Activated CD8-positive, alpha-beta memory T cell treated with anti-CD3 and anti-CD28 coated beads, Interleukin-2, amount 50 U/mL, for 24 hours (primary cell): ENCODE data around the gene XRCC6.
"Not testable (repeated sequence)": the region's sequence is repeated elsewhere in the genome, so short reads cannot be mapped to it uniquely, and the experiment has no call there.

Source experiments
- DNase-seq: peaks from one replicate; pipeline ENCODE4 v3.0.0-alpha.2; 2020; ENCODE audit errors: extremely low read depth

Gene XRCC6

DNA sequence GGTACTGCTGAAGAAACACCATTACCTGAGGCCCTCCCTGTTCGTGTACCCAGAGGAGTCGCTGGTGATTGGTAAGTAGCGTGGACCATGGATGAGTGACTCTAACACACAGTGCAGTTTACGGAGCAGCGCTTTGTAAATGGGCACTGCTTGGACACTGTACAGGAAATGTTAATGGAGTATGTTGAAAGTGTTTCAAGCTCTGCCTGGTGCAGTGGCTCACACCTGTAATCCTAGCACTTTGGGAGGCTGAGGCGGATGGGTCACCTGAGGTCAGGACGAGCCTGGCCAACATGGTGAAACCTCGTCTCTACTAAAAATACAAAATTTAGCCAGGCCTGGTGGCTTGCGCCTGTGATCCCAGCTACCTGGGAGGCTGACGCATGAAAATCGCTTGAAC, 29.7 kb downstream of the XRCC6 start:
- DNase-seq, result no peak

DNA sequence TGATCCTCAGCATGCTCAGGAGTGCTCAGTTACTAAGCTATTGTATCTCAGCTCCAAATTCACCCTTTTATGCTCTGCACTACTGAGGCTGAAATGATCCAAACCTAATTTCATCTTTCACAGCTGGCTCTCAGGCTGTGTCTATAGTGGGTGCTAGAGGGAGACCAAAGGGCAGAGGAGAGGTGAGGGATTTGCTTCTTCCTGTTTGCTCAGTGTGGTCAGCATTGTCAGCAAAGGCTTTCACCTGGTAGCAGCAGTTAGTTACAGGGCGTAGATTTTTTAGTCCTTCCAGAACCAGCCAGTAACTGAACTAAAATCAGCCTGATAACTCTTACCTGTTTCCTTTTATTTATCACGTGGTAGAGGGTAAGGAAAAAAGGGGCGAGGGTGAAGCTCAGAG, 33.2 kb downstream of the XRCC6 start:
- DNase-seq, result no peak

DNA sequence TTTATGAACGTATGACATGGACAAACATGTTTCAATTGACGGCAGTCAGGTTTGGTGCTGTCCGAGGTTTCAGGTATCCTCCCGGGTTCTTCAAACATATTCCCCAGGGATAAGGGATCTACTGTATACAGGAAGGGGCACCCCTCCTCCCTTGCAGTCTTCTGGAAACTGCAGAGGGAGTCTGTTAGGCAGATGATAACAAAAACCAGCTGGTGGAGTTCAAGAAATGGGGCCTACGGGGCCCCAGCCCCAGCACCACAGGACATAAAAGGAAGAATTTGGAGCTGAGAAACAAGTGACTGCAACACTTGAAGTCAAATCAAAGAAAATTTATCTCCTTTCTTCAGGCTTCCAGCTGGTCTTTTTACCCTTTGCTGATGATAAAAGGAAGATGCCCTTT, 35.5 kb downstream of the XRCC6 start:
- DNase-seq, result no peak

DNA sequence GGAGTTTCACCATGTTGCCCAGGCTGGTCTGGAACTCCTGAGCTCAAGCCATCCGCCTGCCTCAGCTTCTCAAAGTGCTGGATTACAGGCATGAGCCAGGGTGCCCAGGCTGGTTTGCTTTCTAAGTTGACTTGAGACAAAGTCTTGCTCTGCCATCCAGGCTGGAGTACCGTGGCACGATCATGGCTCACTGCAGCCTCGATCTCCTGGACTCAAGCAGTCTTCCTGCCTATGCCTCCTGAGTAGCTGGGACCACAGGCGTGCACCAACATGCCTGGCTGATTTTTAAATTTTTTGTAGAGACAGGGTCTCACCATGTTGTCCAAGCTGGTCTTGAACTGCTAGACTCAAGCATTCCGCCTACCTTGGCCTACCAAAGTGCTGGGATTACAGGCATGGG, 36.6 kb downstream of the XRCC6 start:
- DNase-seq, result no peak

DNA sequence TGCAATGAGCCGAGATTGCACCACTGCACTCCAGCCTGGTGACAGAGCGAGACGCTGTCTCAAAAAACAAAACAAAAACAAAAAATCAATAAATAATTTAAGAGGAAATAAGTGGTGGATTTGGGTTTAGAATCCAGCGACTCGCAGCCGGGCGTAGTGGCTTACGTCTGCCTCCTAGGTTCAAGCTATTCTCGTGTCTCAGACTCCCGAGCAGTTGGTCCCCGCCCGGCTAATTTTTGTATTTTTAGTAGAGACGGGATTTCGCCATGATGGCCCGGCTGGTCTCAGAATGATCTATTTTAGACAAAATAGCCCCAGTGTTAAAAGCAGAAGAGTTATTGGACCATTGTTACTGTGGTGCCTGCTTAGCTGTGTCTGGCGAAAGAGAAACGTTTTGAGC, 37.8 kb downstream of the XRCC6 start:
- no peak for DNase-seq

DNA sequence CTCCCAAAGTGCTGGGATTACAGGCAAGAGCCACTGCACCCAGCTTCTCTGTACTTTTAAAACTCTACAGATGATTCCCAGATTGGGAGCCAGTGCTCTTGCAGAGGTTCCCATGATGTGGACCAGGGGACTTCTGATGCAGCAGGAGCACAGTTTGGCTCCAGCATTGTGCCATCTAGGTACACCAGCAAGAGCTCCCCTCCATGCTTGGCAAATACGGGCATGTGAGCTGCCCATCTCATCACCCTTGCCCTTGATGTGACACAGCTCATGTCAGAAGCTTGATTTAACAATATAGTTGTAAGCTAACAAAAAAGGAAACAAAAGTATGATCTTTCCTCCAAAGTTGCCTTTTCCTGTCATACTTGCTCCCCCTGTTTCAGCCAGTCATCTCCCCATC, 38.8 kb downstream of the XRCC6 start:
- no peak for DNase-seq

DNA sequence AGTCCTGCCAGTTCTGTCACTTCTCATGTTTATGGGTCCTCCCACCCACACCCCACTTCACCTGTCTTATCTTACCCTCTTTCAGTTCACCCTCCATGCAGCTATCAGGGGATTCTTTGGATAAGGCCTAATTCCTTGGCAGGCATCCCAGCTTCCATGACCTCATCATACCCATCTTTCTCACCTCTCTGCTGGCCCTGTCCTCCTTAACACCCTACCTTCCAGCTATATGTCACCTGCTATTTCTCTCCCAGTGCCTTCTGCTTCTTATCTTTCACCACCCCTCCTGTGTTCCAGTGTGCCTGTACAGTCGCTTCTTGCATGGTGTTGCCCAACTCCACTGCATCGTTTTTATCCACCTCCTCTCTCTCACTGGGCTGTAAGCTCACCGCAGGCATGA, 39.3 kb downstream of the XRCC6 start:
- no peak for DNase-seq

DNA sequence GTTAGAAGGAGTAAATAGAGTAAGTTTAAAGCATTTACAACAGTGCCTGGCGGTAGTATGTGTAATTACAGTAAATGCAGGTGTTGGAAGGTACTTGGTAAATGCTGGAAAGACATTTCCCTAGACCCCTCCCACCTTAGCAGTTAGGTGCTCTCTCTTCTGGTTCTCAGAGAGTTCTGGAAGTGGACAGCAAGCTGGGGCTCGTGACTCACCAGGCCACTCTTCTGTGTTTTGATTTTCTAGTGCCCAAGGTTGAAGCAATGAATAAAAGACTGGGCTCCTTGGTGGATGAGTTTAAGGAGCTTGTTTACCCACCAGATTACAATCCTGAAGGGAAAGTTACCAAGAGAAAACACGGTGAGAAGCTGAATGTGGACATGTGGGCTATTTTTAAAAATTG, 40.0 kb downstream of the XRCC6 start:
- no peak for DNase-seq

DNA sequence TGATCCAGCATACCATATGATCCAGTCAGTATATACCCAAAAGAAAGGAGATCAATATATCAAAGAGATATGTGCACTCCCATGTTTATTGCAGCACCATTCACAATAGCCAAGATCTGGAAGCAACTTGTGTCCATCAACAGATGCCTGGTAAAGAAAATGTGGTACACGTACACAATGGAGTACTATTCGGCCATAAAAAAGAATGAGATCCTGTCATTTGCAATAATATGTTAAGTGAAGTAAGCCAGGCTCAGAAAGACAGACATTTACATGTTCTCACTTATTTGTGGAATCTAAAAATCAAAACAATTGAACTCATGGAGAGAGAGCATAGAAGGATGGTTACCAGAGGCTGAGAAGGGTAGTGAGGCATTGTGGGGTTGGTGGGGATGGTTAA, 40.6 kb downstream of the XRCC6 start:
- no peak for DNase-seq

DNA sequence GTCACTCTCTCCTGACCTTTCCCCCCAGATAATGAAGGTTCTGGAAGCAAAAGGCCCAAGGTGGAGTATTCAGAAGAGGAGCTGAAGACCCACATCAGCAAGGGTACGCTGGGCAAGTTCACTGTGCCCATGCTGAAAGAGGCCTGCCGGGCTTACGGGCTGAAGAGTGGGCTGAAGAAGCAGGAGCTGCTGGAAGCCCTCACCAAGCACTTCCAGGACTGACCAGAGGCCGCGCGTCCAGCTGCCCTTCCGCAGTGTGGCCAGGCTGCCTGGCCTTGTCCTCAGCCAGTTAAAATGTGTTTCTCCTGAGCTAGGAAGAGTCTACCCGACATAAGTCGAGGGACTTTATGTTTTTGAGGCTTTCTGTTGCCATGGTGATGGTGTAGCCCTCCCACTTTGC, 42.5 kb downstream of the XRCC6 start:
- DNase-seq, result not testable (repeated sequence)

DNA sequence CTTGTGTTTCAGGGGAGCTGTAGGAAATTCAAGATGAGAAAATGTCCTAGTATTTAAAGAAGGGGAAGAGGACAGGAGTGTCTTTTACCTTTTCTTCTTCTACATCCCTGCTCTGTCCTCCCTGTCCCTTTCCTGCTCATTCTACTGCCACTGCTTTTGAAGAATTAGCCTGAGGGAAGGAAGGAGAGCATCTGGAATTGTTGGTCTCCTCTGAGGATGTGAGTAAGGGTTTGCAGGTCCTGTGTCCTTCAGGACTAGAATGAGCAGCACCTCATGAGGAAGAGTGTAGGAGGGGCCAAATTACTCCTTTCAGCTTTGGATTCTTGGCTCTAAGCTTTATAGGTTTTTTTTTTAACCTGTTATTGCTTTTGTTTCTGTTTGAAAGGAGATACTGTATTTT, 43.4 kb downstream of the XRCC6 start:
- no peak for DNase-seq

DNA sequence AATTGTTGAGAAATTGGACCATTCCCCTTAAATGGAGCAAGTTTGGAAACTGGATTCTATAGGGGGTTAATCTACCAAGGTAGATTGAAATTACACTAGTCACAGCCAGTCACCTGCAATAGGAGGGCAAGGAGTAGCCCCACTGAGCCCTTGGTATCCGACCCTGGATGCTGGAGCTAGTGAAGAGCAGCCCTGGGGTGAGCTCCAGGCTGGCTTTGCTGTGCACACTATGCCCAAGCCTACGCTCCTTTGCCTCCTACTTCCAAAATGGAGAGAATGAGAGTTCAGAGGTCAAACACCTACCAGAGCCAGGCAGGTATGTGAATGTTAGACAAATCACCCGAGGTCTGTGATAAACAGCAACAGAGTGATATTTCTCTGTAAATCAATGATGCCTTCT, 43.9 kb downstream of the XRCC6 start:
- DNase-seq, result no peak

DNA sequence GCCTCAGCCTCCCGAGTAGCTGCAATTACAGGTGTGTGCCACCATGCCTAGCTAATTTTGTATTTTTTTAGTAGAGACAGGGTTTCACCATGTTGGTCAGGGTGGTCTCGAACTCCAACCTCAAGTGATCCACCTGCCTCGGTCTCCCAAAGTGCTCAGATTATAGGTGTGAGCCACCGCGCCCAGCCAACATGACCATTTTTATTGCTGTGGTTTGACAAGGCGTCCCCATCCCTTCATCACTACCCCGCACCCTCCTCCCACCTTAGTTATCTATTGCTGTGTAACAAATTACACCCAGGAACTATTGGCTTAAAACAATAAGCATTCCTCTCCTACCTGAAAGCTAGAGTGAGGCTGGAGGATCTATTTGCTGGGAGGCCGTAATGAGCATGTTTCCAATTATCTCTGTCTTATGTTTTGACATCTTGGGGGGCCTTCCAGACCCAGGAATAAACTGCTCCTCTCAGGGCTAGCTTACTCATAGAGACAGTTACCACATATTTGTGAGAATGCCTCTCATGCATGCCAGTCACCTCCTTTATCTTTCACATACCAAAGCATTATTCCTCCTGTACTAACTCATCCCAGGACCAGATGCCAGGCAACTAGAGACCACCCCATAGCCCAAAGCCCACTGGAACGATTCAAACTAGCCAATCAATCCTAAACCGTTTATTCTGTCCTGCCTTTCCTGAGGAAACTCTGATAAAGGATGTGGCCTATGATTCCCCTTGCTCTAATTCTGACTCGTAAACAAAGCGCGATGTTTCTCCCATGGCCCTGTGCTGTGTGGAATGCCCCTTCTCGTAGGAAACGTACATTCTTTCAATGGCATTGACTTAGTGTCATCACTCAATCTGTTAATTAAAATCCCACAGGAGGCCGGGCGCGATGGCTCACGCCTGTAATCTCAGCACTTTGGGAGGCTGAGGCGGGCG, 48.1 kb downstream of the XRCC6 start:
- DNase-seq, result no peak

DNA sequence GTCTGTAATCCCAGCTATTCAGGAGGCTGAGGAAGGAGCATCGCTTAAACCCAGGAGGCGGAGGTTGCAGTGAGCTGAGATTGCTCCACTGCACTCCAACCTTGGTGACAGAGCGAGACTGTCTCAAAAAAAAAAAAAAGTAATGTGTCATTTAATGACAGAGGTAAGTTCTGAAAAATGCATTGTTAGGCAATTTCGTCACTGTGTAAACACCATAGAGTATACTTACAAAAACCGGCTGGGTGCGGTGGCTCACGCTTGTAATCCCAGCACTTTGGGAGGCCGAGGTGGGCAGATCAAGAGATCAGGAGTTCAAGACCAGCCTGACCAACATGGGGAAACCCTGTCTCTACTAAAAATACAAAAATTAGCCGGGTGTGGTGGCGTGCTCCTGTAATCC, 51.0 kb downstream of the XRCC6 start:
- DNase-seq, result not testable (repeated sequence)

DNA sequence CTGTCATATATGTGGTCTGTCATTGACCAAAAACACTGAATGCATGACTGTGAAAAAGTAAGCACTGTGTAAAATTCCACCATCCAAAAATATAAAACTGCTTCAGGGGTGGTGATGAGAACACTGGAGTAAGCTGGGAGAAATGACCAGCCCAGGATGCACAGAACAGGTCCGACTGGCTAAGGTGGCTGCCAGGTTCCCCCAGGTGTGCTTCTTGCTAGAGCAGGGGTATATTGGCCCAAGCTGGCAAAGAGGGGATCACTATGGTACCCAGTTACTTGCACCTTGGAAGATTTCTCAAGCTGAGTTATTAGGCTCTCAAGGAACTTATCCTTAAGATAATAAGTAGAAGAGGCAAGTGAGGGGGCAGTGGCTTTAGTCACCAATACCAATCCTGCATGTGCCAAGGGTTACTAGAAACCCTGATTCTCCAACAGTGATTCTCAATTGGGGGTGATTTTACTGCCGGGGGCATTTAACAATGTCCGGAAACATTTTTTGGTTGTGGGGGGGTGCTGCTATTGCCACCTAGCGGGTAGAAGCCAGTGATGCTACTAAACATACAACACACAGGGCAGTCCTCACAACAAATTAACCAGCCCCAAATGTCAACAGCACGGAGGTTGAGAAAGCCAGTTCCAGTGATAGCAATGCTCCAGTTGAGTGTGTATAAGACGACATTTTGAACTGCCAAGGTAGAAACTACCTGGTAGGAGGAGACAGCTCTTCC, 51.9 kb downstream of the XRCC6 start:
- DNase-seq, result no peak

DNA sequence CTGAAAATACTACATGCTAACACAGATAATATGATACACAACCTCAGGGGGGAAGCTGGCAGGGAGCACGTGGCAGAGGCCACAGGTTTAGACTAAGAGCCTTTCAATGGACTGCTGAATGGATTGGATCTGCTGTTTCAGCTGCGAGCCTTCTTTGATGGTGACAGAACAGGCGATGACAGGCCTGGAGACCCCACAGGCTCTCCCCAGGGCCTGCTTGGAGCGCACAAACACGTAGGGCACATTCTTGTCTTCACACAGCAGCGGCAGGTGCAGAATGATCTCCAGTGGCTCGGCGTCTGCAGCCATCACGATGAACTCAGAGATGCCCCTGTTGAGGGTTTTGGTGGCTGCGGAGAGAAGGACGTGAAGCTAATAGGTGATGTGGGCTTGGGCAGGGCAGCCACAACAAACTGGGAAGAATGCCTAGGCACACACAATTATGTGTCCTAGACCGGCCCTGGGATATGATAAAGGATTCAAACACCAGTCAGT, 53.8 kb downstream of the XRCC6 start:
- DNase-seq, result no peak

DNA sequence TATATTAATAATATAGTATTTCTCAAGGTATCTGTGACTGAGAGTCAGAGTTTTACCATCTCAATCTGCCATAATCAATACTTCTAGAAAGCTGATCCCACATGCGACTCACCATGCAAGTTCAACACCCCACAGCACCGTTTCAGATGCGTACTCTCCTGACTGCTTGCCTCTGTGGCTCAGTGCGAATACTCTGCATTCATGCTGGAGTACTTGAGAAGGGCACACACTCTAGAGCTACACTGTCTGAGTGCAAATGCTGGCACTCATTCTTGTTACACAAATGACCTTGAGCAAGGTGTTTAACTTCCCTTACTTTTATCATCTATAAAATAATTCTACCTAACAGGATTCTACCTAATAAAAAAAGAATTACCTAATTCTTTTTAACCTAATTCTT, 55.0 kb downstream of the XRCC6 start:
- no peak for DNase-seq

DNA sequence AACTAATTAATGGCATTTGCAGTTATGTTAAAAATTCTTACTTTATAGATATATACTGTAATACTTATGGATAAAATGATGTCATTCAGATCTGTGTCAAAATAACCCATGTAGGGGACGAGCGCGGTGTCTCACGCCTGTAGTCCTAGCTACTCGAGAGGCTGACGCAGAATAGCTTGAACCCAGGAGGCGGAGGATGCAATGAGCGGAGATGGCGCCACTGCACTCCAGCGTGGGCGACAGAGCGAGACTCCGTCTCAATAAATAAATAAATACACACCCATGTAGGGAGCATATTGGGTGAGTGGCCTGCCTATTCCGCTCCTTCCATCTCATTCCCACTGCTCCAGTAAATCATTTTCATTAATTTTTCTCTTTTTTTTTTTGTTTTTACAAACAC, 60.5 kb downstream of the XRCC6 start:
- no peak for DNase-seq

DNA sequence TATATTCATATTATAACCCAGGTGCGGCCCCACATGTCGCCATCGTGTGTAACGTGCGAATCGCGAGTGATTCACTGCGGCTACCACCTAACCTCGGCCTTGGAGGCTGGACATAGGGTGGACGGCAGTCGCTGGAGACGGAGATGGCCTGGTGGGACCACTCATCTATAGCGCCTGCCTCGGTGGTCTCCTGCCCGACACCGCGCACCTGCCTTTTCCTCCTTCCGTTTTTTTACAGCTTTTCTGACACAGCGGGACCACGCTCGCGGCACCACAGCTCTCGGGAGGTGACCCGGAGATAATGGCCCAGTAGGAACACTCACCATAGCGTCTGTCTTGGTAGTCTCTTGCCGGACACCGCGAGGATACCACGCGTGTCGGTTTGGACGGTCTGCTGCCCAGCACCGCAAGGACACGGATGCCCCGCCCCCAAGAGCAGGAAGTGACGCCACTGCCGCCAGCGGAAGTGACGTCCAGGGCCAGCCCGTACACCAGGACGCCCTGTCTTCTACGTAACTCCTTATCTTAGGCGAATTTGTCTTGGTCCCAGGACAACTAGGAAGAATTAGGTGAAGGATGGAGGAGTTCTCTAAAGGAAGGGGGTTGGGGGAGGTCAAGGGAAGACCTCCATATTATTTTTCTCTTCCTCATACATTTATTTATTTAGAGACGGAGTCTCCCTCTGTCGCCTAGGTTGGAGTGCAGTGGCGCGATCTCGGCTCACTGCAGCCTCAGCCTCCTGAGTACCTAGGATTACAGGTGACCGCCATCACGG, 61.1 kb downstream of the XRCC6 start:
- DNase-seq, result peak; percentile 82

DNA sequence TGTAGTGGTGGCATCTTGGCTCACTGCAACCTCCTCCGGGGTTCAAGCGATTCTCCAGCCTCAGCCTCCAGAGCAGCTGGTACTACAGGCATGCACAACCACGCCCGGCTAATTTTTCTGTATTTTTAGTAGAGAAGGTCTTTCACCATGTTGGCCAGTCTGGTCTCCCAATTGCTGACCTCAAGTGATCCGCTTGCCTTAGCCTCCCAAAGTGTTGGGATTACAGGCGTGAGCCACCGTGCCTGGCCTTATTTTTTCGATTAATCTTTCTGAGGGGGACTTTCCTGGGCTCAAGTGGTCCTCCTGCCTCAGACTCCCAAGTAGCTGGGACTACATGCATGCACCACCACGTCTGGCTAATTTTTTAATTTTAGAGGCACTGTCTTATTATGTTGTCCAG, 62.0 kb downstream of the XRCC6 start:
- no peak for DNase-seq

DNA sequence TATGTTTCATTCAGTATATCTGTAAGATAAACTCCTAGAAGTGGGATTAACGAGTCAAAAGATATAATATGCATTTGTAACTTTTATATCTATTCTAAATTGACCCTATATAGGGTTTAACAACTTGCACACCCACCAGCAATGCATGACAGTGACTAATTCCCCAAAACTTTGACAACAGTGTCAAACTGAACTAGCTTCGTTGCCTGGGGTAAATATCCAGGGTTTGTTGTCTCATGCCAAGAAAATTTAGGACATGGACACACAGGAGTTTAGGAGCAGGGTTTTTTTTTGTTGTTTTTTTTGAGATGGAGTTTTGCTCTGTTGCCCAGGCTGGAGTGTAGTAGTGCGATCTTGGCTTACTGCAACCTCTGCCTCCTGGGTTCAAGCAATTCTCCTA, 62.5 kb downstream of the XRCC6 start:
- DNase-seq, result no peak

DNA sequence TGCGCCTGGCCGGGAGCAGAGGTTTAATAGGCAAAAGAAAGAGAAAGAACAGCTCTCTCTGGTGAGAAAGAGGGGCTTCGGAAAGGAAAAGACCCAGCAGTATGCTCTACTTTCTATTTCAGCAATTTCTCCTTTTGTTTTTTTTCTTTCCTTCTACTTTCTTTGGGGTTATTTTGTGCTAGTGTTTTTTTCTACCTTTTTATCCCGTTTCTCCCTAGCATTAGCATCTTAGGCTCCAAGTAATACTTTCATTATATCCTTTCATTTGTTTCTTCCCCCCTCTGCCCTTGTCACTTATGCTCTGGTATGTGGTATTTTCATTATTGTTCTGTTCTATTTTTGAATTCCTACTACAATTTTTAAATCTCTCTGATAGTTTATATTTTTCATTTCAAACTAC, 63.1 kb downstream of the XRCC6 start:
- no peak for DNase-seq
